ELF-1 (cell line): ENCODE measurements around the gene TCF12.
"Not testable (repeated sequence)": the region's sequence is repeated elsewhere in the genome, so short reads cannot be mapped to it uniquely, and the experiment has no call there.

ENCODE experiments used
- DNase-seq: peaks from one replicate; pipeline ENCODE4 v3.0.0-alpha.2; 2016; ENCODE audit warnings: low read depth, low spot score

Gene TCF12

DNA sequence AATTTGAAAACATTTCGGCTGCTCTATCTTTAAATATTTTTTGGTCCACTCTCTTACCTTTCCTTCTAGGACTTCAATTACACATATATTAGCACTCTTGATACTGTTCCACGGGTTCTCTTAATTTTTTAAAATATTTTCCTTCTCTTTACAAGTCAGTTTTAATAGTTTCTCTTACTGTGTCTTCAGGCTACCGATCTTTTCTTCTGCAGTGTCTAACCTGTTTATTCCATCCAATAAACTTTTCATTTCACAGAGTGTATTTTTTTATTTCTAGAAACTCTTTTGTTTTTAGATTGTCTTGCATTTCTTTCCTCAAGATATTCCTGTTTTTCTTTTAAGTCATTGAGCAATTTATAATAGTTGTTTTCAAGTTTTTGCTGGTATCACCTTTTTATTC, 27.7 kb downstream of the TCF12 start:
- no peak for DNase-seq

DNA sequence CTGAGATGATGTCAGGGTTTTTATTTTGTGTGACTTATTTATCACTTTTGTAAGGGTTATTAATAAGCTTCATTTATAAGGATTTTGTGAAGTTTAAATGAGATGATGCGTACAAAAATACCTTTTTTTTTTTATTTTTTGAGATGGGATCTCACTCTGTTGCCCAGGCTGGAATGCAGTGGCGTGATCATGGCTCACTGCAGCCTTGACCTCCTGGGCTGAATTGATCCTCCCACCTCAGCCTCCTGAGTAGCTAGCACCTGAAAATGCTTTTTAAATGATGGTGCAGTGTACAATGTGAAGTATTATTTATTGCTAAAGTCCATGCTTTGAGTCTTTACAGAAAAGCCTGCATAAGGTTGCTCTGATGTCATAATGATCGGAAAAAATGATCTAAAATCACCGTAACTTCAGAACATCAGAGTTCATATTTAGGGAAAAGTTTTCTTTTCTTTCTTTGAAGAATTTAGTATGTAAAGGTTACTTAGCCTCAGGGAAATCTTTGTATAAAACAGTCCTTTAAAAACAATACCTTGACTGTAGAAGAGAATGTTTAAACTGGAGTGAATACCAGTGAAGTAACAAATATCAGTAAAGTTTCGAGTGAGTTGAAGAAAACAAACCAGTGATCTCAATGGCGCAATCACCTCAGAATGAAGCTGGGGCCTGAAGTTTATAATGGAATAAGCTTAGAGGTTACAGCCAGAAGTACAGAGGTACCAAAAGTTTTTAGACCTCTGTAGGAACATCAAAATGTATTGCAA, 29.7 kb downstream of the TCF12 start:
- no peak for DNase-seq

- no peak for DNase-seq
Measured at GRCh38 chr15:56948764-56949101, 30.3 kb downstream of the TCF12 start.

DNA sequence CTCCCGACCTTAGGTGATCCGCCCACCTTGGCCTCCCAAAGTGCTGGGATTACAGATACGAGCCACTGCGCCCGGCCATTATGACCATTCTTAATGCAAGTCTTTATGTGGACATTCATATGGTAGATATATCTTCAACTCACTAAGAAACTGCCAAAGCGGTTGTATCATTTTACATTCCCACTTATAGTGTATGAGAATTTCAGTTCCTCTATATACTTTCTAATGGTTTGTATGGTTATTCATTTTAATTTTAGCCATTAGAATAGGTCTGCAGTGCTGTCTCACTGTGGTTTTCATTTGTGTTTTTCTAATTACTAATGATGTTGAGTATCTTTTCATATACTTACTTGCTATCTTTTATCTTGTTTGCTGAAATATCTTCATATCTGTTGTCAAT, 32.5 kb downstream of the TCF12 start:
- DNase-seq = no peak

DNA sequence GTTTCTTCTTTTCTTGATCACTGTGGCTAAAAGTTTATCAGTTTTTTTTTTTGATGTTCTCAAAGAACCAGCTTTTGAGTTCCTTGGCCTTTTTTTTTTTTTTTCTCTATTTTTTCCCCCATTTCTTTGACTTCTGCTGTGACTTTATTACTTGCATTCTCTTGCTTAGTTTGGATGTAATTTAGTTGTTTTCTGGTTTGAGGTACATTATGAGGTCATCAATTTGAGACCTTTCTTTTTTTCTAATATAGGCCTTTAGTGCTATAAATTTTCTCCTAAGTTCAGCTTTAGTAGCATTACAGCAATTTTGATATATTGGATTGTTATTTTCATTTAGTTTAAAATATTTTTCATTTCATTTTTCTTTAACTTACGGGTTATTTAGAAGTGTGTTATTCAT, 35.3 kb downstream of the TCF12 start:
- no peak for DNase-seq

- not testable (repeated sequence) for DNase-seq
Measured at GRCh38 chr15:56955011-56955410, 36.6 kb downstream of the TCF12 start.

GRCh38 chr15:56956538-56956937, 38.1 kb downstream of the TCF12 start:
- DNase-seq = no peak

GRCh38 chr15:56957812-56958406, 39.5 kb downstream of the TCF12 start:
- peak; percentile 13 for DNase-seq

- no peak for DNase-seq
Measured at GRCh38 chr15:56959318-56959648, 40.8 kb downstream of the TCF12 start.

DNA sequence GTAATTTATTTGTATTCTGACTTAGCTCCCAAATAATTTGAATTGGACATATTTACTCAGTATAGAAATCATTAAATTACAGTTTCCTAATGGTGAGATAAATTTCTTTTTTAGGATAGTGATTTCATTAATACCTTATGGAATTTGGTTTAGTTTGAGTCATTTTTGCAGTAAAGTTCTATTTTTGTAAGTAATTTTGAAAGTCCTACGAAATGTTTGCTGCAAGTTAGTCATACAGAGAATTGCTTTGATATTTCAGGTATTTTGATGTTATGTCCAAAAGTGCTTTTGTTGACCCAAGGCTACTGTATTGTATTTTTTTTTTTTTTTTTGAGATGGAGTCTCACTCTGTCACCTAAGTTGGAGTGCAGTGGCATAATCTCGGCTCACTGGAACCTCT, 41.7 kb downstream of the TCF12 start:
- DNase-seq = no peak

- DNase-seq = no peak
Measured at GRCh38 chr15:56963126-56963525, 44.7 kb downstream of the TCF12 start.

- DNase-seq = peak; percentile 16
Measured at GRCh38 chr15:56963710-56964109, 45.3 kb downstream of the TCF12 start.

DNA sequence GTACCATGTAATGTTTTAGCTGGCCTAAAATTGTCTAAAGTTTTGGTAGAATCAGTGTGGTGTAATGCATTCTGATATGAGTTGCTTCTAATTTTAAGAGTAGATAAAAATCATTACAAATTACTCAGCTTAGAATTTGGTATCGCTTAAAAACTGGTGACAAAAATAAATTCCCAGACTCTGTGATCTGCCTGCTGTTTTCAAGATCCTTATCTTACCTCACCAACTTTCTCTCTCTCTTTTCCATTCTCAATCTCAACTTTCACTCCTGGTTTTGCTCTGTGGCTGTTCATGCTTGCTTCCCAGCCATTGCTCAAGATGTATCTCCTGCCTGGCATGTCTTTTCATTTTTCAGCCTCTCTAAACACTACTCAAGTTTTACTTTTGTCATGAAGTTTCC, 45.7 kb downstream of the TCF12 start:
- DNase-seq = no peak

- DNase-seq = no peak
Measured at GRCh38 chr15:56965231-56966013, 47.0 kb downstream of the TCF12 start.

DNA sequence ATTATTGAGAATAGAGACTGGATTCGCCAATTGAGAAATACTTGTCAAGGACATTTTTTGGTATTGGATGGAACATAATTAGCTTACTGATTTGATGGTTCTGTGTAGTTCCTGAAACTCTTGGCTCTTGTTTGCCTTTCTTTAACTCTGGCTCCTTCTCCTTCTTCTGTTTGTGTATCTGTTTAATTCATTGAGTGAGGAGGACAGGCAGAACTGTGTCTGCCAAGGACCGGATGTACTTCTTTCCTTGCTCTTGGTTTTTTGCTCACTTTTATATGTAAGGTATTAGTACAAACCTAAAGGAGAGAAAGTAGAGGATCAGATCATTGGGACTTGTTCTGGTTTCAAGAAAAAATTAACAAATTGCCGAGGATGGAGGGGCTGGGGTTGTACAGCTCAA, 48.9 kb downstream of the TCF12 start:
- DNase-seq = no peak

DNA sequence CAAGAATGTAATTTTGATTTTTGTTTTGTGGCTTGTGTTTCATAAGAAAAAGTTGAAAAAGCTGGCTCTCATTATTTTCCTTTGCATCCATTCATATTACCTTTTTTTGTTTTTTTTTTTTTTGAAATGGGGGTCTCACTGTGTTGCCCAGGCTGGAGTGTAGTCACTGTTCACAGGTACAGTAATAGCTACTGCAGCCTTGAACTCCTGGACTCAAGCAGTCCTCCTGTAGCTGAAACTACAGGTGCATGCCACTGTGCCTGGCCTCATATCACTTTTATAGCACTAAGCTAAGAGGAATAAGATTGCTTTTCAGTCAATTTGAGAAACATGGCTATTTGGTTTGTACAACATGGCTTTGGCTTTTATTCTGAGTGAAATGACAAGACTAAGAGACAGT, 49.8 kb downstream of the TCF12 start:
- DNase-seq = no peak

DNA sequence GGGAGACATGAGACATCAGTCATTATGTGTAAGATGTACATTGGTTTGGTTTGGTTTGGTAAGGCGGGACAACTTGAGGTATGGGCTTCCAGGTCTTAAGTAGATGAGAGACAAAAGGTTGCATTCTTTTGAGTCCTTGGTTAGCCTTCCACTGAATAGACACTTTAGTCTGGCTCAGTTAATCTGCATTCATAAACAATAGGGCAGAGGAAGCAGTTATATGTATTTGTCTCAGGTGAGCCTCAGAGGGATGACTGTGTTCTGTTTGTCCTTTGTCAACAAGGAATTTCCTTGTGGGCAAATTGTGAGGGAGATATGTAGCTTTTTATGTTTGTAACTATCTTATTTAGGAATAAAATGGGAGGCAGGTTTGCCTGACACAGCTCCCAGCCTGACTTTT, 50.4 kb downstream of the TCF12 start:
- DNase-seq = no peak

- DNase-seq = no peak
Measured at GRCh38 chr15:56969265-56969895, 50.9 kb downstream of the TCF12 start.

GRCh38 chr15:56971571-56971970, 53.1 kb downstream of the TCF12 start:
- DNase-seq = no peak

GRCh38 chr15:56972016-56972415, 53.6 kb downstream of the TCF12 start:
- DNase-seq = no peak

DNA sequence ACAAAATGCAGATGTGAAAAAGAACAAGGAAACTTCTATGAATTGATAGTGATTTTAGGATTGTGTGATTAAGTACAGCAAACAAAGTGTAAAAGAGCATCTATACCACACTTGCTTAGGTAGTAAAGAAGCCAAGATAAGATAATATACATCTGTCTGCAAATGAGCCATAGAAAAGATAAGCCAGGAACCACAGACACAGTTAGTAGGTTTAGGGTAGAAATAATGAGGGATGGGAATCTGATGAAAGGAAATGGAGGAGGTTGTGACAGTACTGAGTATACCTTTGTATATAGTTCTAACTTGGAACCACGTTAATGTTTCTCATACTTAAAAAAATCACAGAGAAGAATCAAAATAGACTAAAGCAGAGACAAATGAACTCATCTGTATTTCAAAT, 54.0 kb downstream of the TCF12 start:
- no peak for DNase-seq

GRCh38 chr15:56973463-56973862, 55.0 kb downstream of the TCF12 start:
- no peak for DNase-seq

DNA sequence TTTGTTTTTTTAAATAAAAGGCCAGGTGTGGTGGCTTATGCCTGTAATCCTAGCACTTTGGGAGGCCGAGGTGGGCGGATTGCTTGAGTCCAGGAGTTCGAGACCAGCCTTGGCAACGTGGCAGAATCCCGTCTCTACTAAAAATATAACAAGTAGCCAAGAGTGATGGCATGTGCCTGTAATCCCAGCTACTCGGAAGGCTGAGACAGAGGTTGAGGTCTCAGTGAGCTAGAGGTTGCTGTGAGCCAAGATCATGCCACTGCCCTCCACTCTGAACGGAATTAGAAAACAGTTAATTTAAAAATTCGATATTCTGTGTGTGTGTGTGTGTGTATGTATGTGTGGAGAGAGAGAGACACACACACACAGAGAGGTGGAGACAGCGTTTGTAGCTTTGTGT, 58.8 kb downstream of the TCF12 start:
- no peak for DNase-seq
